Hematopoietic multipotent progenitor cell treated with erythropoietin and hydrocortisone succinate and interleukin-3 and kit ligand, for 15 days (in vitro differentiated cells): Measurements from ENCODE around the gene MRPL17.

Experiments
- DNase-seq: peaks from one replicate; pipeline ENCODE4 v3.0.0-alpha.2; 2015; ENCODE audit warnings: low spot score

Gene MRPL17

DNA sequence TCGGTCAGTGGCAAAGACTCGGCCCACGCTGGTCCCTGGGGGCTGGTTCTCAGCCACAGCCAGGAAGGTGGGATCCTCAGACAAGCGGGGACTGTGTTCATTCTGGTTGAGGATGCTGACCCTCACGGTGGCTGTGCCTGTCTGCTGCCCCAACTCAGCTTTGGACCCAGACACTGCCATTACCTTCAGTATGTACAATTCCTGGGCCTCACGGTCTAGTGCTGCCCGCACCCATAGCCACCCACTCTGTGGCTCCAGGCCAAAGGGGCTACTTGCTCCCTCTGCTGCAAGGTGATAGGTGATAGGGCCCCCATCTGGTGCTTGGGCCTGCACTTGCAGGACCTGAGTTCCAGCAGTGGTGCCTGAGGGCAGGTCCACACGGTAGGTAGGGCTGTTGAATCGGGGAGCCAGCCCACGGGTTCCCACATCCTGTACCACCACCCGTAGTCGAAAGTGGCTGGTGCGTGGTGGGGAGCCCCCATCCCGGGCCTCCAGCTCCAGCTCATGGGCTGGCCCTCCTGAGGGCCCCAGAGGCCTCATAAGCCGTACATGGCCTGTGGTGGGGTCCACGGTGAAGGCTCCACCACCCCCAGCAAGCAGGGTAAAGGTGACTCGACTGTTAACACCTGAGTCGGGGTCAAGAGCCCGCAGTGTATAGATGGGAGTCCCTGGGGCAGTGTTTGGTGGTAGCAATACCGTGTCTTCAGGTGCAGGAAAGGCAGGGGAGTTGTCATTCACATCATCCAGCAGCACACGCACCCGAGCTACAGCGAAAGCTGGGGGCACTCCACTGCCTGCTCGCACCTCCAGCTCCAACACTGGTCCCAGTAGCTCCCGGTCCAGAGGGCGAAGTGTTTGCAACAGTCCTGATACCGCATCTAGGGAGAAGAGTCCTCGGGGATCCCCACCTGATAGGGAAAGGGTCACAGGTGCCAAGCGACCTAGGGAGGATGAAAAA, 50.7 kb downstream of the MRPL17 start:
- DNase-seq = no peak

DNA sequence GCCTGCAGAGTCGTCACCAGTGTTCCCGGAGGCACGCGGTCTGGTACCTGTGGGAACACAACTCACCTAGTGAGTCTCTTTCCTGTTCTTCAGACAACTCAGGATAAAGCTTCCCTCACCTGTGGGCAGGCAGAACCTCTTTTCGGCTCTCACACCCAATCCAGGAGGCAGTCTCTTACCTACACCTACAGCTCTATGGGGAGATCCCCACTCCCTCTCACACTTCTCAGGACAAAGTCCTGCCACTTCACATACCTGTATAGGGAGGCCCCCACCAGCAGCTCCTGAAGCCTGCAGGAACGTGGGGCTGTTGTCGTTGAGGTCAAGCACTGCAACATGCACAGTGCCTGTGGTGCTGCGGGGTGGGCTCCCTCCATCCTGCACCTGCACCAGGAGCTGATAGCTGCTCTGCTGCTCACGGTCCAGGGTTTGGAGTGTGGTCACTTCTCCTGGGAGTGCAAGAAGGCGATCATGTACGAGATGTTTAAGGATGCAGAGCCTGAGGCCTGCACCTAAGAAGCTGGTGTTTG, 51.7 kb downstream of the MRPL17 start:
- no peak for DNase-seq

DNA sequence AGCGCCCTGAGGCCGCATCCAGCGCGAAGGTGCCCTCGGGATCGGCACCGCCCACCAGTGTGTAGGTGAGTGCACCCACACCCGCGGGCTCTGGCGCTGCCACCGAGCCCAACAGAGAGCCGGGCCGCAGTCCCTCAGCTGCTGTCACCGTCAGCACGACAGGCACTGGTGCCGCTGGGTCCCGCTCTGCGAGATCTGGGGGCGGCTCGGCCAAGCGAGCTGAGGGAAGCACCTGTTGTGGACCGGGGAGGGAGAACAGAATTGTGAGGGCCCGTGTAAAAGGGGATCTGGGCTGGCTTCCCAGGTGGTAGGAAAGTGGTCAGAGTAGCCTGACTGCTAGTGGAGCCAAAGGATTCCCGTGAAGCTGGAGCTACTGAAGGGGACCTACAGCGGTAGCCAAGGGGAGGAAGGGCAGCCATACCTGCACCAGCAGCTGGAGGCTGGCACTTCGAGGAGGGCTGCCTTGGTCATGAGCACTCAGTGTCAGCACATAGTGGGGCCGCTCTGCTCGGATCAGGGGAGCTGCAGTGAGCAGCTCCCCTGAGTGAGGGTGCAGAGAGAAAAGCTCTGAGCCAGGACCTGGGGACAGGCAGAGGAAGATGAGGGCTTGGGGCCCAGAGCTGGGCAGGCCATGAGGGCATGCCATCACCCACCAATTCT, 52.4 kb downstream of the MRPL17 start:
- DNase-seq = no peak
